ENCODE data around the gene SLC35E4. TPM values are rescaled to one million over a fixed set of nuclear protein-coding genes. Genes with fewer than 3 reads are reported as not detected.

SLC35E4 gene
- total and polyA plus RNA-seq, 2 donors (not counting 1 experiment from before 2014, with no cell fraction given), result 0.39 to 3.4 TPM

DNA sequence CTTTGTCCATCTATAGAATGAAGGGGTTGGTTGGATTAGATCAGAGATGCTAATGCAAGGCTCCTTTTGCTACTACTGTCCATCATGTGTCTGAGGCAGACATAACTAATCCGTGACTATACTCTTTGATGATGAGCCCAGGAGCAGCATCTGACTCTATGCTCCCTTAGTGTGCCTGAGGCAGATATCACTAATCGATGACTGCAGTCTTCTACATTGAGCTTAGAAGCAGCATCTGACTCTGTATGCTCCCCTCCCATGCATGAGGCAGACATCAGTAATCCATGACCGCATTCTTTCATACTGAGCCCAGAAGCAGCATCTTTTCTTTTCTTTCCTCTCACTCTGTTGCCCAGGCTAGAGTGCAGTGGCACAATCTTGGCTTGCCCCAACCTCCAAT lies 24.4 kb upstream of the SLC35E4 start:
- Histone ChIP-seq H3K27me3 (replicated peaks in 1 of 4; ENCODE audit: control extremely low read depth in 1 of 4, control insufficient read depth in 3 of 4, insufficient read depth in 4 of 4, low read length in 3 of 4) (no peaks in the 10 kb centered on the region), H3K9me3 (ENCODE audit: control extremely low read depth in 1 of 3, control insufficient read depth in 2 of 3, insufficient read depth in 1 of 3, low read length in 2 of 3) (no peaks in the 10 kb centered on the region), H3K4me3 (ENCODE audit: control extremely low read depth in 1 of 5, extremely low read depth in 1 of 5, insufficient read depth in 1 of 5, low read depth in 2 of 5, low read length in 4 of 5) (no peak overlapping the region), H2AFZ (ENCODE audit: insufficient read depth, low read depth, low read length, poor library complexity, severe bottlenecking) (no peak overlapping the region), H3K36me3 (replicated peaks in 1 of 2; ENCODE audit: control extremely low read depth in 1 of 2, control insufficient read depth in 1 of 2, extremely low read depth in 1 of 2, insufficient read depth in 2 of 2, low read length in 1 of 2) (no peaks in the 10 kb centered on the region), H3K9ac (ENCODE audit: low read length) (no peak overlapping the region), H3K4me2 (replicated peaks; ENCODE audit: low read depth, low read length, poor library complexity, severe bottlenecking) (no peak overlapping the region), H3K27ac (ENCODE audit: low read length in 2 of 2) (no peak overlapping the region), H3K79me2 (ENCODE audit: control insufficient read depth, insufficient read depth, low read length) (no peaks in the 10 kb centered on the region), H4K20me1 (ENCODE audit: control insufficient read depth, insufficient read depth, low read length, poor library complexity, severe bottlenecking) (no peaks in the 10 kb centered on the region), H3K4me1 (ENCODE audit: control insufficient read depth in 2 of 2, insufficient read depth in 2 of 2, low read length in 2 of 2) (peaks cover 11 to 34% of the 10 kb centered on the region in 2 donors)
- H3K4me3 Mint-ChIP-seq, result no peak overlapping the region
- ChIA-PET POLR2A (no interaction called here), CTCF (no interaction called here)
- H3K27me3 Mint-ChIP-seq, result peaks cover 23% of the 10 kb centered on the region
- TF ChIP-seq CTCF (IDR thresholded peaks at IDR 0.05), result no peak
- TF ChIP-seq EZH2 (IDR thresholded peaks at IDR 0.05; ENCODE audit: borderline replicate concordance, insufficient read depth, low read depth, low read length, poor library complexity, severe bottlenecking), result no peak
- WGBS (ENCODE audit: insufficient coverage), result 100% methylated on average over 3 of the region's 3 CpGs
- no peak for ATAC-seq (ENCODE audit: low read depth)
- intact Hi-C loops (cut with micrococcal nuclease), result no loop called here
- no peak for DNase-seq
- H3K9me3 Mint-ChIP-seq (ENCODE audit: insufficient read depth), result no peaks in the 10 kb centered on the region
- H3K27ac Mint-ChIP-seq, result no peak overlapping the region
- H3K4me1 Mint-ChIP-seq, result peaks cover 22% of the 10 kb centered on the region

GRCh38 chr22:30612789-30613188 lies 22.8 kb upstream of the SLC35E4 start:
- over 99% methylated on average over 5 of the region's 8 CpGs for WGBS (ENCODE audit: insufficient coverage)
- DNase-seq (no peak), ATAC-seq (ENCODE audit: low read depth) (no peak)
- Histone ChIP-seq H4K20me1 (ENCODE audit: control insufficient read depth, insufficient read depth, low read length, poor library complexity, severe bottlenecking) (no peaks in the 10 kb centered on the region), H2AFZ (ENCODE audit: insufficient read depth, low read depth, low read length, poor library complexity, severe bottlenecking) (no peak overlapping the region), H3K9me3 (ENCODE audit: control extremely low read depth in 1 of 3, control insufficient read depth in 2 of 3, insufficient read depth in 1 of 3, low read length in 2 of 3) (no peaks in the 10 kb centered on the region), H3K27me3 (replicated peaks in 1 of 4; ENCODE audit: control extremely low read depth in 1 of 4, control insufficient read depth in 3 of 4, insufficient read depth in 4 of 4, low read length in 3 of 4) (no peaks in the 10 kb centered on the region), H3K27ac (ENCODE audit: low read length in 2 of 2) (no peak overlapping the region), H3K4me2 (replicated peaks; ENCODE audit: low read depth, low read length, poor library complexity, severe bottlenecking) (no peak overlapping the region), H3K4me1 (ENCODE audit: control insufficient read depth in 2 of 2, insufficient read depth in 2 of 2, low read length in 2 of 2) (peaks cover 0 to 19% of the 10 kb centered on the region in 2 donors), H3K79me2 (ENCODE audit: control insufficient read depth, insufficient read depth, low read length) (no peaks in the 10 kb centered on the region), H3K36me3 (replicated peaks in 1 of 2; ENCODE audit: control extremely low read depth in 1 of 2, control insufficient read depth in 1 of 2, extremely low read depth in 1 of 2, insufficient read depth in 2 of 2, low read length in 1 of 2) (no peaks in the 10 kb centered on the region), H3K4me3 (ENCODE audit: control extremely low read depth in 1 of 5, extremely low read depth in 1 of 5, insufficient read depth in 1 of 5, low read depth in 2 of 5, low read length in 4 of 5) (no peak overlapping the region), H3K9ac (ENCODE audit: low read length) (no peak overlapping the region)
- peaks cover 10% of the 10 kb centered on the region for H3K4me1 Mint-ChIP-seq
- intact Hi-C loops (cut with micrococcal nuclease), result no loop called here
- POLR2A ChIA-PET, result no interaction called here
- H3K27ac Mint-ChIP-seq, result no peak overlapping the region
- no peak overlapping the region for H3K4me3 Mint-ChIP-seq
- no peaks in the 10 kb centered on the region for H3K9me3 Mint-ChIP-seq (ENCODE audit: insufficient read depth)
- CTCF ChIA-PET, result no interaction called here
- H3K27me3 Mint-ChIP-seq, result peaks cover 25% of the 10 kb centered on the region
- TF ChIP-seq EZH2 (IDR thresholded peaks at IDR 0.05; ENCODE audit: borderline replicate concordance, insufficient read depth, low read depth, low read length, poor library complexity, severe bottlenecking) (no peak), CTCF (IDR thresholded peaks at IDR 0.05) (no peak)
